Glutamatergic neuron (in vitro differentiated cells): ENCODE measurements around the gene UBQLN1. TPM values are rescaled to one million over a fixed set of nuclear protein-coding genes. Genes with fewer than 3 reads are reported as not detected.

Experiments used
- DNase-seq: peaks from one replicate; pipeline ENCODE4 v3.0.0; 2022
- H3K27ac Mint-ChIP-seq: one replicate; pipeline ENCODE4 v1.8.0; 2020; ENCODE audit warnings: mild to moderate bottlenecking, mixed read lengths, inconsistent platforms; ENCODE audit not compliant: unreplicated experiment
- H3K27me3 Mint-ChIP-seq: one replicate; pipeline ENCODE4 v1.8.0; 2020; ENCODE audit warnings: mild to moderate bottlenecking, moderate library complexity, mixed read lengths, inconsistent platforms; ENCODE audit not compliant: unreplicated experiment
- H3K36me3 Mint-ChIP-seq: one replicate; pipeline ENCODE4 v1.8.0; 2020; ENCODE audit warnings: mild to moderate bottlenecking, mixed read lengths, inconsistent platforms; ENCODE audit not compliant: unreplicated experiment
- H3K4me1 Mint-ChIP-seq: one replicate; pipeline ENCODE4 v1.8.0; 2020; ENCODE audit warnings: mild to moderate bottlenecking, low read depth, mixed read lengths, inconsistent platforms; ENCODE audit not compliant: unreplicated experiment
- H3K4me3 Mint-ChIP-seq: one replicate; pipeline ENCODE4 v1.8.0; 2020; ENCODE audit warnings: mild to moderate bottlenecking, mixed read lengths, inconsistent platforms; ENCODE audit not compliant: unreplicated experiment
- H3K9me3 Mint-ChIP-seq: one replicate; pipeline ENCODE4 v1.8.0; 2020; ENCODE audit warnings: mild to moderate bottlenecking, moderate library complexity, mixed read lengths, inconsistent platforms; ENCODE audit not compliant: unreplicated experiment
- total RNA-seq: library from RNA; stranded (reverse); fragmentation: NEBNext Ultra II Directional; extraction: Animal tissue kit (Norgen Biotek cat#: 25700); gene quantifications from one replicate; pipeline ENCODE4 v1.2.1, GENCODE V29; 2021; ENCODE audit not compliant: unreplicated experiment
- TF ChIP-seq, protein P1 (sequence below): fragments of 200-600 bp; sonication (generic); IDR thresholded peaks from one replicate; pipeline ENCODE4 v1.5.0; 2021; ENCODE audit not compliant: partially characterized antibody, unreplicated experiment

Gene UBQLN1
- total RNA-seq, 1 donor from 2014 or later: 188 TPM

DNA sequence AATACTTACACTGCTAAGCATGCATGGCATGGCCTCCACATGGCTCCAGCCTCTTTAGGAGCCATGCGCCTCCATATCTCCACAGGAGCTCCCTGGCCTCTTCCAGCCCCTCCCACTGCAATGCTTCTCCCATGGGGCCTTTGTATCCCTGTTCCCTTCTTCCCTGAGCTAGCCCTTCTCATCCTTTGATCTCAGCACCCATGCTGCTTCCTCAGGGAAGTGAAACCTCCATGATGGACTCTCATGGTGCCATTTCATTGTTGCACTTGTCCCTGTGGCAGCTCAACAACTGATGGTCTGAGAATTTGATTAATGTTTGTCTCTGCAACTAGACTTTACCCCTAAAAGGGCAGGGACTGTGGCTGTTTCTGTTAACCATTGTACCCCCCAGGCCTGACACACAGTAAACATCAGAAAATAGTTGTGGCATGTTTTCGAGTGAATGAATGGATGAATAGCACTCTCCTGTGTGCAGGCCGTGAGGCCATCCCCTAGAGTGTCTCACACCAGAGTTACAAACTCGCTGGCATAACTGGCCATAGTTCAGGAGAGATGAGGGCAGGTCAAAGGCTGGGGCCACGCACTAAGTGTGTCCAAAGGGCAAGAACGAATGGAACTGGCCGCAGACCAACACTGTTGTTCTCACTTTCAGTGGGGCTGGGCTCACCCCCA, 78.2 kb downstream of the UBQLN1 start:
- Mint-ChIP-seq H3K36me3 (no peaks in the 10 kb centered on the region), H3K4me1 (peaks cover 5% of the 10 kb centered on the region), H3K9me3 (no peaks in the 10 kb centered on the region), H3K27ac (no peak overlapping the region), H3K4me3 (peak overlapping the region; percentile 45), H3K27me3 (no peaks in the 10 kb centered on the region)
- TF ChIP-seq, protein P1, sequence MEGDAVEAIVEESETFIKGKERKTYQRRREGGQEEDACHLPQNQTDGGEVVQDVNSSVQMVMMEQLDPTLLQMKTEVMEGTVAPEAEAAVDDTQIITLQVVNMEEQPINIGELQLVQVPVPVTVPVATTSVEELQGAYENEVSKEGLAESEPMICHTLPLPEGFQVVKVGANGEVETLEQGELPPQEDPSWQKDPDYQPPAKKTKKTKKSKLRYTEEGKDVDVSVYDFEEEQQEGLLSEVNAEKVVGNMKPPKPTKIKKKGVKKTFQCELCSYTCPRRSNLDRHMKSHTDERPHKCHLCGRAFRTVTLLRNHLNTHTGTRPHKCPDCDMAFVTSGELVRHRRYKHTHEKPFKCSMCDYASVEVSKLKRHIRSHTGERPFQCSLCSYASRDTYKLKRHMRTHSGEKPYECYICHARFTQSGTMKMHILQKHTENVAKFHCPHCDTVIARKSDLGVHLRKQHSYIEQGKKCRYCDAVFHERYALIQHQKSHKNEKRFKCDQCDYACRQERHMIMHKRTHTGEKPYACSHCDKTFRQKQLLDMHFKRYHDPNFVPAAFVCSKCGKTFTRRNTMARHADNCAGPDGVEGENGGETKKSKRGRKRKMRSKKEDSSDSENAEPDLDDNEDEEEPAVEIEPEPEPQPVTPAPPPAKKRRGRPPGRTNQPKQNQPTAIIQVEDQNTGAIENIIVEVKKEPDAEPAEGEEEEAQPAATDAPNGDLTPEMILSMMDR: no peak
- DNase-seq: no peak

DNA sequence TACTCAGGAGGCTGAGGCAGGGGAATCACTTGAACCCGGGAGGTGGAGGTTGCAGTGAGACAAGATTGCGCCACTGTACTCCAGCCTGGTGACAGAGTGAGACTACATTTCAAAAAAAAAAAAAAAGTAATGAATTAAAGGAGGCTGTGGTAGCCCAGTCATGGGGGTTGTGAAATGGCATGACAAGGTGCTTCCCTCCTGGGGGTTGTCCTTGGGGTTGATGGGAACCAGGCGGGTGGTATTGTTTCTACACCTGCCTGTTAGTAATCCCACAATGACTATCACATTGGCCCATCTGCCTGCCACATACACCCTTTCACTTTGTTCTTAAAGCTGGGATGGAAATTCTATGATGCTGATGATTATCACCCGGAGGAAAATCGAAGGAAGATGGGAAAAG, 79.2 kb downstream of the UBQLN1 start:
- Mint-ChIP-seq H3K36me3 (no peaks in the 10 kb centered on the region), H3K27me3 (peaks cover 5% of the 10 kb centered on the region), H3K9me3 (no peaks in the 10 kb centered on the region), H3K27ac (no peak overlapping the region), H3K4me3 (no peak overlapping the region), H3K4me1 (peaks cover 9% of the 10 kb centered on the region)
- TF ChIP-seq, protein P1: no peak
- no peak for DNase-seq

DNA sequence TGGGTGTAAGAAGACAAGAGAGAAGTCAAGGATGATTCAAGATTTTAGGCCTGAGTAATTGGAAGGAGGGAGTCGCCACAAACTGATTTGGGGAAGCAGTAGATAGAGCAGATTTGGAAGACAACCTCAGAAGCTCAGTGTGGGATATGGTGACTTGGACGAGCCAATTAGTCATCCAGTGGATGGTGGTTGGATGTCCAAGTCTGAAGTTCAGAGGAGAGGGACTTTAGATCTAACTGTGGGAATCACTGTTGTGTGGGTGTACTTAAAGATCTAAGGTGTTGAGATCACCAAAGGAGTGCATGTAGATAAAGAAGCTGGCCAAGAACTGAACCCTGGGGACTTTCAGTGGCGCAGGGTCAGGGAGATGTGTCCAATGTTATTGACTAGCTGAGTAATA, 82.6 kb downstream of the UBQLN1 start:
- TF ChIP-seq, protein P1: no peak
- DNase-seq: no peak
- Mint-ChIP-seq H3K27me3 (peaks cover 10% of the 10 kb centered on the region), H3K4me3 (no peak overlapping the region), H3K36me3 (no peaks in the 10 kb centered on the region), H3K4me1 (peaks cover 5% of the 10 kb centered on the region), H3K9me3 (peaks cover 1% of the 10 kb centered on the region), H3K27ac (no peak overlapping the region)

DNA sequence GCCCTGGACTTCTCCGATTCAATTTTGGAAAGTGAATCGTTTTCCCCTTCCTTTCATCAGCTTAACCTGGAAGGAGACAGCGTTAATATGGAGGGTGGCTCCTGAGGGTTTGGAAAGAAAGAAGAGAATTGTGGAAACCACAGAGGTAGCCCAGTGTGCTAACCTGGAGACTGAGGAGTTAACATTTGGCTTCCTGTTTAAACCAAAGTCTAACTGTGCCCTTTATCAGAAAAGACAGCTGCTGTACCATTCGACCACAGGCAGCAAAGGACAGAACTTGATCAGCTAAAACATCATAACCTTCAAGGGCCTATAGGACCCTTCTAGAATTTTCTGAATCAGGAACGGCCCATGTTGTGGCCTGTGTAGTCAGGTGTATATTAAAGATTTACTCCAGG, 84.1 kb downstream of the UBQLN1 start:
- H3K27me3 Mint-ChIP-seq: peaks cover 10% of the 10 kb centered on the region
- peaks cover 1% of the 10 kb centered on the region for H3K9me3 Mint-ChIP-seq
- TF ChIP-seq, protein P1: no peak
- peaks cover 5% of the 10 kb centered on the region for H3K4me1 Mint-ChIP-seq
- DNase-seq: no peak
- H3K4me3 Mint-ChIP-seq: peak overlapping the region; percentile 80
- peak overlapping the region; percentile 87 for H3K27ac Mint-ChIP-seq
- H3K36me3 Mint-ChIP-seq: no peaks in the 10 kb centered on the region

DNA sequence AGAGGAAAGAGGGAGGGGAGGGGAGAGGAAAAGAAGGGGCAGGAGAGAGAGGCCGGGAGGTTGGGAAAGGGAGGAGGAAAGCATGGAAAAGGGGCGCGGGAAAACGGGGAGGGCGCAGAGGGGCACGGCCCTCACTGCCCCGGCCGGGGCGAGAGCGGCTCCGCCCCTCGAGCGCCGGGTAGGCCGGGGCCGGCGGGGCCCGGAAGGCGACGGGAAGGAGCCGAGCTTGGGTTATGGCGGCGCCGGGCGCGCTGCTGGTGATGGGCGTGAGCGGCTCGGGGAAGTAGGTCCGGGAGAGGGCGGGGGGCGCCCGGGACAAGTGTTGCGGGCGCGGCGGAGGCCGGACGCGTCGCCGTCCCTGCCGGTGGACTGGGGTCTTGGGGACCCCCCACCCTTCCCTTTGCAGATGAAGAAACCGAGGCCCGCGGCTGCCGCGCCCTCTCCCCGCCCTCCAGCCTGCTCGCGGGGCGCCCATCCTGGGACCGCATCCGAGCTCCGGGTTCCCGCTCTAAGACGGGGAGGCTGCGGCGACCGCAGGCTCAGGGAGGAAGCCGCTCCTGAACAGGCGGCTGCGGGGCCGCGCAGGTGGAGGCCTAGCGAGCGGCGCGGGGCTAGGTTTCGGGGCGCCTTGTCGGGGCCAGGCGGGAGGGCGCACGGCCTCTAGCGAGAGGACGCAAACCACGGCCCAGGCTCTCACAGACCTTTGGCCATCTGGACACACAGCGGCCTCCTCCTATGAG, 84.6 kb downstream of the UBQLN1 start, which contains the start of gene IDNK:
Gene IDNK (plus strand): TSS at position 205 of the 740 bp plus-strand sequence. CDS start 29 bp downstream, at position 234.
- H3K36me3 Mint-ChIP-seq: no peaks in the 10 kb centered on the region
- peak; percentile 66 for DNase-seq
- peak within 1 kb of the TSS; percentile 92 for H3K4me3 Mint-ChIP-seq
- H3K9me3 Mint-ChIP-seq: peaks cover 1% of the 10 kb centered on the region
- H3K4me1 Mint-ChIP-seq: peaks cover 5% of the 10 kb centered on the region
- TF ChIP-seq, protein P1: no peak
- H3K27ac Mint-ChIP-seq: peak within 1 kb of the TSS; percentile 98
- H3K27me3 Mint-ChIP-seq: peaks cover 10% of the 10 kb centered on the region
